Prostate gland (tissue), 2 donors: ENCODE results near the gene INAFM2. TPM values are rescaled to one million over a fixed set of nuclear protein-coding genes. Genes with fewer than 3 reads are reported as not detected.

Experiments used
- DNase-seq: peaks from one replicate; pipeline ENCODE4 v3.0.0-alpha.2; 2019; ENCODE audit warnings: low spot score
- H3K27ac ChIP-seq, 2 donors: fragments of 200-600 bp; sonication (generic); 2 replicates each; pipeline ENCODE4 v1.5.1; 2017 to 2019
- H3K27me3 ChIP-seq: fragments of 200-600 bp; sonication (generic); replicated peaks from 2 replicates; pipeline ENCODE4 v1.5.1; 2019; ENCODE audit not compliant: insufficient read depth
- H3K36me3 ChIP-seq, 2 donors: fragments of 200-600 bp; sonication (generic); 1 replicate in 1 of 2; 2 replicates in 1 of 2; pipeline versions ENCODE4 v1.5.1 to v1.8.1; 2017 to 2019
- H3K4me1 ChIP-seq: fragments of 200-600 bp; sonication (generic); replicated peaks from 2 replicates; pipeline ENCODE4 v1.5.1; 2019
- H3K4me3 ChIP-seq, 2 donors: fragments of 200-600 bp; sonication (generic); 2 replicates each; pipeline ENCODE4 v1.5.1; 2017 to 2019
- H3K9me3 ChIP-seq: fragments of 200-600 bp; sonication (generic); 2 replicates; pipeline ENCODE4 v1.5.1; 2017
- POLR2A ChIP-seq: fragments of 450-650 bp; IDR thresholded peaks from one replicate; pipeline ENCODE4 v1.6.1; 2016; ENCODE audit warnings: antibody characterized with exemption, mild to moderate bottlenecking
- POLR2AphosphoS5 ChIP-seq: sonication (generic); formaldehyde crosslinking; IDR thresholded peaks from one replicate; pipeline ENCODE4 v1.6.1; 2017; ENCODE audit warnings: antibody characterized with exemption
- WGBS: methylation state at CpG from one replicate; pipeline ENCODE4 v1.1.5; 2018; 5-methylcytosine and 5-hydroxymethylcytosine counted together
- intact Hi-C: fragments of 100-400 bp; cut with DNase I; formaldehyde crosslinking; loops from one replicate; pipeline ENCODE4 v1.14.2; 2022
- total RNA-seq, 2 donors: library from RNA; depleted of rRNA; stranded (reverse); fragments of >200 nt; gene quantifications; one replicate each; pipeline ENCODE4 v1.1.0, GENCODE V29; 2016
- TF ChIP-seq, protein P1 (sequence below), 4 experiments: fragments of 200-600 bp in 2 of 4; fragments of 450-650 bp in 2 of 4; sonication (generic) in 2 of 4; IDR thresholded peaks; 1 replicate in 3 of 4; 2 replicates in 1 of 4; pipeline ENCODE4 v1.5.1; 2016 to 2019; ENCODE audit warnings: antibody characterized with exemption in 4 of 4, mild to moderate bottlenecking in 2 of 4, moderate library complexity in 2 of 4

Gene INAFM2
- total RNA-seq, 2 donors from 2014 or later, result 18.7 to 24.3 TPM

- TF ChIP-seq, protein P1, sequence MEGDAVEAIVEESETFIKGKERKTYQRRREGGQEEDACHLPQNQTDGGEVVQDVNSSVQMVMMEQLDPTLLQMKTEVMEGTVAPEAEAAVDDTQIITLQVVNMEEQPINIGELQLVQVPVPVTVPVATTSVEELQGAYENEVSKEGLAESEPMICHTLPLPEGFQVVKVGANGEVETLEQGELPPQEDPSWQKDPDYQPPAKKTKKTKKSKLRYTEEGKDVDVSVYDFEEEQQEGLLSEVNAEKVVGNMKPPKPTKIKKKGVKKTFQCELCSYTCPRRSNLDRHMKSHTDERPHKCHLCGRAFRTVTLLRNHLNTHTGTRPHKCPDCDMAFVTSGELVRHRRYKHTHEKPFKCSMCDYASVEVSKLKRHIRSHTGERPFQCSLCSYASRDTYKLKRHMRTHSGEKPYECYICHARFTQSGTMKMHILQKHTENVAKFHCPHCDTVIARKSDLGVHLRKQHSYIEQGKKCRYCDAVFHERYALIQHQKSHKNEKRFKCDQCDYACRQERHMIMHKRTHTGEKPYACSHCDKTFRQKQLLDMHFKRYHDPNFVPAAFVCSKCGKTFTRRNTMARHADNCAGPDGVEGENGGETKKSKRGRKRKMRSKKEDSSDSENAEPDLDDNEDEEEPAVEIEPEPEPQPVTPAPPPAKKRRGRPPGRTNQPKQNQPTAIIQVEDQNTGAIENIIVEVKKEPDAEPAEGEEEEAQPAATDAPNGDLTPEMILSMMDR (IDR thresholded peaks at IDR 0.05), result no peak
- TF ChIP-seq POLR2AphosphoS5 (no peak), POLR2A (no peak)
- no peak for DNase-seq
- intact Hi-C loops, result no loop called here
- Histone ChIP-seq H3K4me1 (no peaks in the 10 kb centered on the region), H3K27me3 (no peaks in the 10 kb centered on the region), H3K27ac (no peak overlapping the region), H3K36me3 (no peaks in the 10 kb centered on the region), H3K4me3 (no peak overlapping the region), H3K9me3 (no peaks in the 10 kb centered on the region)
- 71% methylated on average over 3 of the region's 3 CpGs for whole genome bisulfite sequencing
Observed at GRCh38 chr15:40316931-40317330, 6.6 kb upstream of the INAFM2 start.

- H3K9me3 ChIP-seq, result no peaks in the 10 kb centered on the region
- H3K4me1 ChIP-seq, result no peaks in the 10 kb centered on the region
- 64% methylated on average over 4 of the region's 4 CpGs for WGBS
- H3K4me3 ChIP-seq, result no peak overlapping the region
- no peak for DNase-seq
- TF ChIP-seq POLR2AphosphoS5, result no peak
- TF ChIP-seq, protein P1 (IDR thresholded peaks at IDR 0.05), result no peak
- TF ChIP-seq POLR2A, result no peak
- intact Hi-C loops, result no loop called here
- H3K27ac ChIP-seq, result no peak overlapping the region
- H3K27me3 ChIP-seq, result no peaks in the 10 kb centered on the region
- H3K36me3 ChIP-seq, result no peaks in the 10 kb centered on the region
Observed at GRCh38 chr15:40317580-40317979, 5.9 kb upstream of the INAFM2 start.

DNA sequence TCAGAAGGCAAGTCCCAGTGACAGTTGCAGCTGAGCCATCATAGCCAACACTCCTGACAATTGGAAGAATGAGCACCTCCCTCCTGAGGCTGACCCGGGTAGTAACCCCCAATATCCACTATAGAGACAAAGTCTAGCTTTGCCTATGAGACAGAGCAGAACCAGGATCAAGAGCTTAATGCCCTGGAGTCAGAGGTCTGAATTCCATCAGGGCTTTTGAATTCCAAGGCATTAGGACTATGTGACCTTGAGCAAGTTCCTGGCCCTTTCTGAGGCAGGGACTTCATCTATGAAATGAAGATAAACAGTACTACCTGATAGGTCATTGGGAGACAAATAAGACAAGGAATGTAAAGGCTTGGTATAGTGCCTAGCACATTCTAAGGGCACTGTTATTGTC lies 3.1 kb upstream of the INAFM2 start:
- Histone ChIP-seq H3K4me3 (no peak overlapping the region), H3K9me3 (no peaks in the 10 kb centered on the region), H3K27ac (no peak overlapping the region), H3K4me1 (peaks cover 4% of the 10 kb centered on the region), H3K27me3 (no peaks in the 10 kb centered on the region), H3K36me3 (no peaks in the 10 kb centered on the region)
- TF ChIP-seq, protein P1 (IDR thresholded peaks at IDR 0.05), result no peak
- TF ChIP-seq POLR2A (no peak), POLR2AphosphoS5 (no peak)
- WGBS, result 100% methylated on average over 1 of the region's 1 CpG
- intact Hi-C loops, result loop anchor here (5.0 kb wide), 1 partner anchor 37 kb away; the partner anchor contains the start of gene DISP2
- DNase-seq, result no peak

- peaks cover 4% of the 10 kb centered on the region for H3K4me1 ChIP-seq
- no peaks in the 10 kb centered on the region for H3K9me3 ChIP-seq
- TF ChIP-seq POLR2A (no peak), POLR2AphosphoS5 (peak; percentile 50)
- TF ChIP-seq, protein P1 (IDR thresholded peaks at IDR 0.05), result peak; percentile 69 to 92 (median 84)
- 1% methylated on average over 2 of the region's 2 CpGs for WGBS
- no peak overlapping the region for H3K27ac ChIP-seq
- intact Hi-C loops, result loop anchor here (5.0 kb wide), 1 partner anchor 36 kb away; the partner anchor contains the start of gene DISP2
- peak; percentile 70 for DNase-seq
- no peaks in the 10 kb centered on the region for H3K27me3 ChIP-seq
- H3K36me3 ChIP-seq, result no peaks in the 10 kb centered on the region
- no peak overlapping the region for H3K4me3 ChIP-seq
Observed at GRCh38 chr15:40320931-40321371, 2.5 kb upstream of the INAFM2 start.

GRCh38 chr15:40322531-40323238 lies 807 bp upstream of the INAFM2 start:
- intact Hi-C loops, result loop anchor here (2.0 to 5.0 kb wide), 2 partner anchors 18 to 35 kb away; partner anchors contain the start of genes CCDC9B and DISP2
- TF ChIP-seq POLR2A (no peak), POLR2AphosphoS5 (no peak)
- TF ChIP-seq, protein P1 (IDR thresholded peaks at IDR 0.05), result no peak
- Histone ChIP-seq H3K36me3 (no peaks in the 10 kb centered on the region), H3K4me3 (peak overlapping the region; percentile 70 to 77), H3K27ac (peak overlapping the region; percentile 58 to 69), H3K27me3 (no peaks in the 10 kb centered on the region), H3K4me1 (peaks cover 4% of the 10 kb centered on the region), H3K9me3 (no peaks in the 10 kb centered on the region)
- 47% methylated on average over 24 of the region's 26 CpGs for WGBS
- DNase-seq, result no peak
